IMR-90 (cell line): Measurements from ENCODE around the gene ASB1. TPM values are rescaled to one million over a fixed set of nuclear protein-coding genes. Genes with fewer than 3 reads are reported as not detected.

Experiments
- ATAC-seq: fragments of 200-7000 bp; cut with Tn5 transposase; 2 replicates; pipeline ENCODE4 v1.9.1; 2020; ENCODE audit warnings: low read depth, mild to moderate bottlenecking, moderate library complexity
- BruUV-seq: library from RNA; stranded (reverse); fragments of 400-500 nt; replicated peaks from 2 replicates; lab custom pipeline; 2021; lab: Mats Ljungman, UMichigan
- CTCF ChIA-PET: fragments of 300-600 bp; formaldehyde crosslinking; extraction: SDS; loops from one replicate; lab custom pipeline; 2021; ENCODE audit warnings: antibody characterized with exemption; lab: Yijun Ruan, JAX
- POLR2A ChIA-PET: fragments of 300-600 bp; sonication (Branson Sonifier 250); formaldehyde crosslinking; loops from one replicate; lab custom pipeline; 2022; ENCODE audit warnings: antibody characterized with exemption; ENCODE audit not compliant: unreplicated experiment; lab: Charles Lee
- DNase-seq: peaks from one replicate; pipeline ENCODE4 v3.0.0; 2013
- H2AFZ ChIP-seq: replicated peaks from 2 replicates; pipeline ENCODE3; 2013; ENCODE audit warnings: low read length, mild to moderate bottlenecking; ENCODE audit not compliant: poor library complexity
- H2AK5ac ChIP-seq: 2 replicates; pipeline ENCODE4 v1.6.1; 2013; ENCODE audit warnings: low read depth, low read length, inconsistent platforms
- H2AK9ac ChIP-seq: replicated peaks from 2 replicates; pipeline ENCODE3; 2013; ENCODE audit warnings: mild to moderate bottlenecking, low read depth, low read length, moderate library complexity; ENCODE audit not compliant: poor library complexity
- H2BK120ac ChIP-seq: 2 replicates; pipeline ENCODE4 v1.6.1; 2013; ENCODE audit warnings: low read depth, low read length, inconsistent platforms
- H2BK15ac ChIP-seq: 3 replicates; pipeline ENCODE4 v1.6.1; 2013; ENCODE audit warnings: low read depth, low read length, inconsistent platforms
- H2BK20ac ChIP-seq: 2 replicates; pipeline ENCODE4 v1.6.1; 2013; ENCODE audit warnings: low read depth, mild to moderate bottlenecking, inconsistent platforms, low read length, moderate library complexity
- H2BK5ac ChIP-seq: 2 replicates; pipeline ENCODE4 v1.6.1; 2013; ENCODE audit warnings: mild to moderate bottlenecking, low read depth, low read length, inconsistent platforms; ENCODE audit not compliant: poor library complexity, severe bottlenecking
- H3K14ac ChIP-seq: replicated peaks from 2 replicates; pipeline ENCODE4 v1.6.1; 2013; ENCODE audit warnings: low read depth, low read length, inconsistent platforms
- H3K18ac ChIP-seq: 2 replicates; pipeline ENCODE4 v1.6.1; 2013; ENCODE audit warnings: low read depth, low read length, control low read depth
- H3K23ac ChIP-seq: 2 replicates; pipeline ENCODE4 v1.6.1; 2013; ENCODE audit warnings: low read depth, low read length, inconsistent platforms
- H3K27ac ChIP-seq: 2 replicates; pipeline ENCODE4 v1.5.1; 2013; ENCODE audit warnings: mild to moderate bottlenecking, control low read depth, low read length; ENCODE audit not compliant: insufficient read depth
- H3K27me3 ChIP-seq: 2 replicates; pipeline ENCODE4 v1.6.1; 2013; ENCODE audit warnings: low read length; ENCODE audit not compliant: control insufficient read depth, insufficient read depth
- H3K36me3 ChIP-seq: 2 replicates; pipeline ENCODE4 v1.6.1; 2013; ENCODE audit warnings: low read length, mixed read lengths; ENCODE audit not compliant: control insufficient read depth, insufficient read depth
- H3K4ac ChIP-seq: 2 replicates; pipeline ENCODE4 v1.6.1; 2013; ENCODE audit warnings: low read depth, low read length, inconsistent platforms
- H3K4me1 ChIP-seq: 2 replicates; pipeline ENCODE4 v1.6.1; 2013; ENCODE audit warnings: low read length, mixed read lengths; ENCODE audit not compliant: control insufficient read depth, insufficient read depth
- H3K4me2 ChIP-seq: 2 replicates; pipeline ENCODE4 v1.6.1; 2013; ENCODE audit warnings: low read depth, mild to moderate bottlenecking, control low read depth, low read length, moderate library complexity
- H3K4me3 ChIP-seq: 2 replicates; pipeline ENCODE4 v1.5.1; 2013; ENCODE audit warnings: low read depth, mild to moderate bottlenecking, control low read depth, low read length, moderate library complexity; ENCODE audit not compliant: insufficient read depth
- H3K56ac ChIP-seq: 2 replicates; pipeline ENCODE4 v1.6.1; 2013; ENCODE audit warnings: low read length, inconsistent platforms; ENCODE audit not compliant: insufficient read depth; ENCODE audit errors: extremely low read depth
- H3K79me1 ChIP-seq, 2 experiments: 2 replicates each; pipeline ENCODE4 v1.6.1; 2013; ENCODE audit warnings: low read length in 2 of 2, inconsistent platforms in 1 of 2, low read depth in 1 of 2
- H3K9ac ChIP-seq: 2 replicates; pipeline ENCODE4 v1.6.1; 2013; ENCODE audit warnings: low read depth, low read length, control low read depth
- H3K9me1 ChIP-seq: 2 replicates; pipeline ENCODE4 v1.6.1; 2013; ENCODE audit warnings: low read length, inconsistent platforms; ENCODE audit not compliant: insufficient read depth
- H3K9me3 ChIP-seq: 2 replicates; pipeline ENCODE4 v1.6.1; 2013; ENCODE audit warnings: low read length; ENCODE audit not compliant: control insufficient read depth, insufficient read depth
- H4K20me1 ChIP-seq: 2 replicates; pipeline ENCODE4 v1.6.1; 2013; ENCODE audit warnings: low read length, inconsistent platforms; ENCODE audit not compliant: insufficient read depth
- H4K5ac ChIP-seq: 2 replicates; pipeline ENCODE4 v1.6.1; 2013; ENCODE audit warnings: mild to moderate bottlenecking, low read depth, low read length, control low read depth
- H4K8ac ChIP-seq, 2 experiments: 2 replicates each; pipeline ENCODE4 v1.6.1; 2013; ENCODE audit warnings: low read depth in 2 of 2, low read length in 2 of 2, control low read depth in 1 of 2, inconsistent platforms in 1 of 2
- H4K91ac ChIP-seq: 2 replicates; pipeline ENCODE4 v1.6.1; 2013; ENCODE audit warnings: low read depth, low read length, inconsistent platforms; ENCODE audit not compliant: insufficient read depth
- BHLHE40 ChIP-seq: fragments of 150-350 bp; IDR thresholded peaks from 2 replicates; pipeline ENCODE4 v1.6.1; 2016; ENCODE audit warnings: mild to moderate bottlenecking, low read depth, low read length
- CEBPB ChIP-seq: IDR thresholded peaks from 2 replicates; pipeline ENCODE4 v1.6.1; 2012; ENCODE audit warnings: low read depth, low read length, improper control_type of control experiment
- CHD1 ChIP-seq: IDR thresholded peaks from 2 replicates; pipeline ENCODE4 v1.6.1; 2012; ENCODE audit warnings: low read depth, low read length, improper control_type of control experiment
- ELK1 ChIP-seq: fragments of 150-350 bp; IDR thresholded peaks from 2 replicates; pipeline ENCODE4 v1.6.1; 2016; ENCODE audit warnings: low read depth, mild to moderate bottlenecking, low read length, moderate library complexity, borderline replicate concordance
- FOS ChIP-seq: fragments of 150-350 bp; IDR thresholded peaks from 2 replicates; pipeline ENCODE4 v1.6.1; 2016; ENCODE audit warnings: low read depth, low read length
- MAFK ChIP-seq: IDR thresholded peaks from 2 replicates; pipeline ENCODE4 v1.6.1; 2012; ENCODE audit warnings: low read depth, low read length, improper control_type of control experiment
- MAZ ChIP-seq: IDR thresholded peaks from 2 replicates; pipeline ENCODE4 v1.6.1; 2012; ENCODE audit warnings: low read depth, mild to moderate bottlenecking, low read length, improper control_type of control experiment, moderate library complexity, borderline replicate concordance
- MXI1 ChIP-seq: IDR thresholded peaks from 2 replicates; pipeline ENCODE4 v1.6.1; 2012; ENCODE audit warnings: low read depth, mild to moderate bottlenecking, low read length, moderate library complexity, borderline replicate concordance
- NFE2L2 ChIP-seq: fragments of 150-350 bp; IDR thresholded peaks from 2 replicates; pipeline ENCODE4 v1.6.1; 2016; ENCODE audit warnings: low read depth, mild to moderate bottlenecking, low read length
- POLR2A ChIP-seq: IDR thresholded peaks from 2 replicates; pipeline ENCODE4 v1.6.1; 2012; ENCODE audit warnings: mild to moderate bottlenecking, low read depth, low read length
- RAD21 ChIP-seq: IDR thresholded peaks from 2 replicates; pipeline ENCODE4 v1.6.1; 2012; ENCODE audit warnings: low read length, improper control_type of control experiment
- RCOR1 ChIP-seq: IDR thresholded peaks from 2 replicates; pipeline ENCODE4 v1.6.1; 2012; ENCODE audit warnings: mild to moderate bottlenecking, low read length, improper control_type of control experiment; ENCODE audit not compliant: insufficient replicate concordance
- RFX5 ChIP-seq: IDR thresholded peaks from 2 replicates; pipeline ENCODE4 v1.8.0; 2012; ENCODE audit warnings: low read depth, mild to moderate bottlenecking, low read length, moderate library complexity
- SMC3 ChIP-seq: fragments of 150-350 bp; IDR thresholded peaks from 2 replicates; pipeline ENCODE4 v1.6.1; 2016; ENCODE audit warnings: low read depth, mild to moderate bottlenecking, antibody characterized with exemption, low read length, moderate library complexity
- USF2 ChIP-seq: fragments of 150-350 bp; IDR thresholded peaks from 2 replicates; pipeline ENCODE4 v1.6.1; 2017; ENCODE audit warnings: mild to moderate bottlenecking, antibody characterized with exemption, low read length, low read depth
- WGBS, 2 experiments: methylation state at CpG; one replicate each; pipeline versions ENCODE4 v1.1.5 to v1.1.7; 2013; ENCODE audit warnings: missing lambda C conversion rate in 2 of 2; ENCODE audit not compliant: insufficient read length in 1 of 2; ENCODE audit errors: extremely low coverage in 2 of 2; 5-methylcytosine and 5-hydroxymethylcytosine counted together
- dilution Hi-C: fragments of 300-500 bp; cut with HindIII; formaldehyde crosslinking; loops from one replicate; pipeline ENCODE4 v1.14.3; 2018; ENCODE audit warnings: low sequenced_read_pairs; ENCODE audit not compliant: unreplicated experiment
- in situ Hi-C: fragments of 300-500 bp; cut with MboI; formaldehyde crosslinking; loops from 3 replicates; pipeline ENCODE4 v1.14.3; 2019; ENCODE audit warnings: low sequenced_read_pairs, inconsistent platforms, mixed read lengths
- intact Hi-C: fragments of 100-400 bp; cut with micrococcal nuclease; formaldehyde crosslinking; loops from 2 replicates; pipeline ENCODE4 v1.10.0; 2022
- polyA plus RNA-seq, 3 experiments: library from polyadenylated mRNA; depleted of rRNA; stranded (reverse); fragments of >200 nt; gene quantifications; 2 replicates each; pipeline ENCODE4 v1.2.3, GENCODE V29; 2012; ENCODE audit warnings: low replicate concordance in 1 of 3
- total RNA-seq: library from RNA; depleted of rRNA; stranded (reverse); fragments of >200 nt; gene quantifications from 2 replicates; pipeline ENCODE4 v1.2.3, GENCODE V29; 2012
- TF ChIP-seq, protein P1 (sequence below): conservative IDR thresholded peaks from 2 replicates; pipeline ENCODE4 v1.5.1; 2012; ENCODE audit warnings: mild to moderate bottlenecking, low read depth, low read length, improper control_type of control experiment

The ASB1 gene
- total and polyA plus RNA-seq, 2 of the 4 experiments (the other 2 are of a cell fraction) = 23.5 to 37.3 TPM

- no peak overlapping the region for H2AFZ ChIP-seq
- no peak overlapping the region for H2BK15ac ChIP-seq
- H4K8ac ChIP-seq = no peak overlapping the region
- H3K23ac ChIP-seq = no peak overlapping the region
- peaks cover 7% of the 10 kb centered on the region for H3K4me1 ChIP-seq
- no peak for DNase-seq
- no peaks in the 10 kb centered on the region for H3K27me3 ChIP-seq
- no peak overlapping the region for H4K5ac ChIP-seq
- no peak overlapping the region for H3K27ac ChIP-seq
- in situ Hi-C loops (loop anchor here (10.0 kb wide), 1 partner anchor 97 kb away; no protein-coding TSS in a partner anchor), dilution Hi-C loops (no loop called here), intact Hi-C loops (loop anchor here (1.0 to 2.0 kb wide), 2 partner anchors 91 to 105 kb away; no protein-coding TSS in a partner anchor)
- no peak overlapping the region for H3K4me3 ChIP-seq
- H4K91ac ChIP-seq = no peak overlapping the region
- peaks cover 4% of the 10 kb centered on the region for H3K9me3 ChIP-seq
- no peak overlapping the region for H2AK9ac ChIP-seq
- no peak overlapping the region for H2BK120ac ChIP-seq
- no peak for ATAC-seq
- BruUV-seq = no TSS peak
- no peak overlapping the region for H3K14ac ChIP-seq
- no peaks in the 10 kb centered on the region for H3K79me1 ChIP-seq
- WGBS, 2 experiments = no CpG with 5 or more reads among the region's 6 CpGs
- no peaks in the 10 kb centered on the region for H3K9me1 ChIP-seq
- H2BK20ac ChIP-seq = no peak overlapping the region
- H3K4ac ChIP-seq = no peak overlapping the region
- no peak overlapping the region for H3K56ac ChIP-seq
- no peak overlapping the region for H3K18ac ChIP-seq
- H3K4me2 ChIP-seq = no peak overlapping the region
- H3K36me3 ChIP-seq = no peaks in the 10 kb centered on the region
- POLR2A ChIA-PET = no interaction called here
- TF ChIP-seq SMC3 (no peak), NFE2L2 (no peak), BHLHE40 (no peak), ELK1 (no peak), POLR2A (no peak), RAD21 (no peak), USF2 (no peak), RCOR1 (no peak), CEBPB (no peak), CHD1 (no peak), MAFK (no peak), FOS (no peak), RFX5 (no peak), MXI1 (no peak), MAZ (no peak)
- TF ChIP-seq, protein P1, sequence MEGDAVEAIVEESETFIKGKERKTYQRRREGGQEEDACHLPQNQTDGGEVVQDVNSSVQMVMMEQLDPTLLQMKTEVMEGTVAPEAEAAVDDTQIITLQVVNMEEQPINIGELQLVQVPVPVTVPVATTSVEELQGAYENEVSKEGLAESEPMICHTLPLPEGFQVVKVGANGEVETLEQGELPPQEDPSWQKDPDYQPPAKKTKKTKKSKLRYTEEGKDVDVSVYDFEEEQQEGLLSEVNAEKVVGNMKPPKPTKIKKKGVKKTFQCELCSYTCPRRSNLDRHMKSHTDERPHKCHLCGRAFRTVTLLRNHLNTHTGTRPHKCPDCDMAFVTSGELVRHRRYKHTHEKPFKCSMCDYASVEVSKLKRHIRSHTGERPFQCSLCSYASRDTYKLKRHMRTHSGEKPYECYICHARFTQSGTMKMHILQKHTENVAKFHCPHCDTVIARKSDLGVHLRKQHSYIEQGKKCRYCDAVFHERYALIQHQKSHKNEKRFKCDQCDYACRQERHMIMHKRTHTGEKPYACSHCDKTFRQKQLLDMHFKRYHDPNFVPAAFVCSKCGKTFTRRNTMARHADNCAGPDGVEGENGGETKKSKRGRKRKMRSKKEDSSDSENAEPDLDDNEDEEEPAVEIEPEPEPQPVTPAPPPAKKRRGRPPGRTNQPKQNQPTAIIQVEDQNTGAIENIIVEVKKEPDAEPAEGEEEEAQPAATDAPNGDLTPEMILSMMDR = no peak
- H2BK5ac ChIP-seq = no peak overlapping the region
- CTCF ChIA-PET = no interaction called here
- no peak overlapping the region for H3K9ac ChIP-seq
- H4K20me1 ChIP-seq = no peaks in the 10 kb centered on the region
- H2AK5ac ChIP-seq = no peak overlapping the region
These were observed 35.2 kb downstream of the ASB1 start for GRCh38 chr2:238461916-238462315.
